T47D (cell line): Measurements from ENCODE around the gene OR51E1.

Source experiments
- DNase-seq, 2 experiments: peaks; one replicate each; pipeline versions ENCODE4 v3.0.0 to v3.0.0-alpha.2; 2011 to 2012; ENCODE audit warnings: low read depth in 1 of 2, low spot score in 1 of 2
- JUND ChIP-seq: IDR thresholded peaks from 2 replicates; pipeline ENCODE4 v1.6.1; 2012; ENCODE audit warnings: low read depth
- in situ Hi-C: cut with HindIII; loops from 2 replicates; pipeline ENCODE4 v1.10.0; 2016; ENCODE audit warnings: low sequenced_read_pairs, low pct_unique_long_range_greater_than_20kb

OR51E1 gene

GRCh38 chr11:4664786-4665185 lies 21.0 kb downstream of the OR51E1 start:
- in situ Hi-C loops: no loop called here
- no peak for TF ChIP-seq JUND

GRCh38 chr11:4665424-4665823 lies 21.6 kb downstream of the OR51E1 start:
- in situ Hi-C loops: no loop called here
- TF ChIP-seq JUND: no peak
- DNase-seq: no peak

More at GRCh38 chr11:4664786-4665185, 21.0 kb downstream of the OR51E1 start:
- DNase-seq: no peak

GRCh38 chr11:4671741-4672140 lies 28.0 kb downstream of the OR51E1 start:
- TF ChIP-seq JUND: no peak
- DNase-seq: no peak
- in situ Hi-C loops: no loop called here

- in situ Hi-C loops: no loop called here
- DNase-seq: no peak
- TF ChIP-seq JUND: no peak
Observed at GRCh38 chr11:4672470-4672869, 28.7 kb downstream of the OR51E1 start.

GRCh38 chr11:4673781-4674180 lies 30.0 kb downstream of the OR51E1 start:
- no peak for DNase-seq
- TF ChIP-seq JUND: no peak
- in situ Hi-C loops: no loop called here

- in situ Hi-C loops: no loop called here
- no peak for TF ChIP-seq JUND
- no peak for DNase-seq
Observed at GRCh38 chr11:4677948-4678347, 34.2 kb downstream of the OR51E1 start.

- in situ Hi-C loops: no loop called here
- TF ChIP-seq JUND: no peak
- no peak for DNase-seq
Observed at GRCh38 chr11:4680341-4680740, 36.6 kb downstream of the OR51E1 start.

GRCh38 chr11:4682623-4683419 lies 39.0 kb downstream of the OR51E1 start:
- no peak for TF ChIP-seq JUND
- in situ Hi-C loops: no loop called here
- DNase-seq: no peak

- no peak for TF ChIP-seq JUND
- no peak for DNase-seq
- in situ Hi-C loops: no loop called here
Observed at GRCh38 chr11:4684631-4685285, 41.0 kb downstream of the OR51E1 start.

- no peak for TF ChIP-seq JUND
- DNase-seq: no peak
- in situ Hi-C loops: no loop called here
Observed at GRCh38 chr11:4695442-4695841, 51.7 kb downstream of the OR51E1 start.

- TF ChIP-seq JUND: no peak
- in situ Hi-C loops: no loop called here
- DNase-seq: peak in 1 of 2 experiments; percentile 9
Observed at GRCh38 chr11:4697585-4697984, 53.8 kb downstream of the OR51E1 start, which contains the start of gene OR51E2. Gene OR51E2, minus strand, starts transcription at chr11:4697853. Its CDS starts 15,142 bp downstream, at chr11:4682711.

GRCh38 chr11:4699697-4700435 lies 56.1 kb downstream of the OR51E1 start:
- DNase-seq: no peak
- in situ Hi-C loops: no loop called here
- TF ChIP-seq JUND: no peak

GRCh38 chr11:4700436-4700820 lies 56.6 kb downstream of the OR51E1 start:
- no peak for TF ChIP-seq JUND
- in situ Hi-C loops: no loop called here
- no peak for DNase-seq
